NCI-H2081 treated with DMSO at 0.1 percent for 48 hours (cell line): Measurements from ENCODE around the gene METTL4.

Experiments used
- DNase-seq: peaks from one replicate; lab custom pipeline; 2025; lab: John Stamatoyannopoulos, UW

The METTL4 gene

GRCh38 chr18:2518473-2518872 is 52.8 kb downstream of the METTL4 start:
- DNase-seq, result no peak

- DNase-seq, result no peak
Observed at GRCh38 chr18:2515908-2516625, 55.2 kb downstream of the METTL4 start.

GRCh38 chr18:2515171-2515787 is 56.0 kb downstream of the METTL4 start:
- no peak for DNase-seq

GRCh38 chr18:2513616-2514015 is 57.7 kb downstream of the METTL4 start:
- no peak for DNase-seq

GRCh38 chr18:2512059-2512458 is 59.2 kb downstream of the METTL4 start:
- no peak for DNase-seq

GRCh38 chr18:2511451-2511850 is 59.9 kb downstream of the METTL4 start:
- DNase-seq, result no peak

GRCh38 chr18:2510416-2510815 is 60.9 kb downstream of the METTL4 start:
- no peak for DNase-seq

GRCh38 chr18:2508678-2509077 is 62.6 kb downstream of the METTL4 start:
- DNase-seq, result no peak

GRCh38 chr18:2508155-2508554 is 63.1 kb downstream of the METTL4 start:
- no peak for DNase-seq

GRCh38 chr18:2504642-2505041 is 66.7 kb downstream of the METTL4 start:
- DNase-seq, result no peak

- DNase-seq, result no peak
Observed at GRCh38 chr18:2502880-2503279, 68.4 kb downstream of the METTL4 start.

GRCh38 chr18:2502394-2502793 is 68.9 kb downstream of the METTL4 start:
- no peak for DNase-seq

GRCh38 chr18:2497797-2498196 is 73.5 kb downstream of the METTL4 start:
- no peak for DNase-seq

- no peak for DNase-seq
Observed at GRCh38 chr18:2495381-2495780, 75.9 kb downstream of the METTL4 start.

GRCh38 chr18:2494921-2495320 is 76.4 kb downstream of the METTL4 start:
- no peak for DNase-seq
